Stimulated activated CD4-positive, alpha-beta T cell treated with anti-CD3 and anti-CD28 coated beads, TNF-alpha, amount 100 ng/mL, for 48 hours (primary cell): ENCODE data around the gene IKZF2.
"Not testable (repeated sequence)": the region's sequence is repeated elsewhere in the genome, so short reads cannot be mapped to it uniquely, and the experiment has no call there.

Experiments
- DNase-seq, 3 donors: peaks; one replicate each; pipeline ENCODE4 v3.0.0-alpha.2; 2020; ENCODE audit warnings: low read depth in 3 of 3

IKZF2 gene

GRCh38 chr2:213036836-213037235 is 114.6 kb downstream of the IKZF2 start:
- no peak for DNase-seq

- DNase-seq = no peak
These were observed 116.8 kb downstream of the IKZF2 start for GRCh38 chr2:213034585-213034984.

GRCh38 chr2:213032607-213033006 is 118.8 kb downstream of the IKZF2 start:
- DNase-seq = no peak

- DNase-seq = no peak
These were observed 128.4 kb downstream of the IKZF2 start for GRCh38 chr2:213022987-213023386.

- DNase-seq = no peak
These were observed 129.2 kb downstream of the IKZF2 start for GRCh38 chr2:213021971-213022899.

- not testable (repeated sequence) for DNase-seq
These were observed 130.5 kb downstream of the IKZF2 start for GRCh38 chr2:213020913-213021312.

- no peak for DNase-seq
These were observed 131.1 kb downstream of the IKZF2 start for GRCh38 chr2:213020268-213020667.

GRCh38 chr2:213019368-213019767 is 132.0 kb downstream of the IKZF2 start:
- DNase-seq = no peak

GRCh38 chr2:213018340-213018901 is 133.0 kb downstream of the IKZF2 start:
- DNase-seq = no peak

- no peak for DNase-seq
These were observed 134.0 kb downstream of the IKZF2 start for GRCh38 chr2:213017404-213017803.

- DNase-seq = no peak
These were observed 134.4 kb downstream of the IKZF2 start for GRCh38 chr2:213016984-213017351.

- no peak for DNase-seq
These were observed 135.0 kb downstream of the IKZF2 start for GRCh38 chr2:213016166-213016983.

- DNase-seq = peak in 2 of 3 donors; percentile 13 to 23
These were observed 135.8 kb downstream of the IKZF2 start for GRCh38 chr2:213015387-213016165.

- no peak for DNase-seq
These were observed 137.4 kb downstream of the IKZF2 start for GRCh38 chr2:213013979-213014378.

- DNase-seq = no peak
These were observed 139.9 kb downstream of the IKZF2 start for GRCh38 chr2:213011505-213011904.

- no peak for DNase-seq
These were observed 141.2 kb downstream of the IKZF2 start for GRCh38 chr2:213010106-213010779.

- no peak for DNase-seq
These were observed 144.0 kb downstream of the IKZF2 start for GRCh38 chr2:213007290-213007838.

- DNase-seq = no peak
These were observed 147.1 kb downstream of the IKZF2 start for GRCh38 chr2:213004197-213004821.

- no peak for DNase-seq
These were observed 149.0 kb downstream of the IKZF2 start for GRCh38 chr2:213002383-213002782.

GRCh38 chr2:213001297-213001910 is 150.0 kb downstream of the IKZF2 start:
- DNase-seq = no peak
